ENCODE data around the gene DOCK6.

DOCK6 gene

DNA sequence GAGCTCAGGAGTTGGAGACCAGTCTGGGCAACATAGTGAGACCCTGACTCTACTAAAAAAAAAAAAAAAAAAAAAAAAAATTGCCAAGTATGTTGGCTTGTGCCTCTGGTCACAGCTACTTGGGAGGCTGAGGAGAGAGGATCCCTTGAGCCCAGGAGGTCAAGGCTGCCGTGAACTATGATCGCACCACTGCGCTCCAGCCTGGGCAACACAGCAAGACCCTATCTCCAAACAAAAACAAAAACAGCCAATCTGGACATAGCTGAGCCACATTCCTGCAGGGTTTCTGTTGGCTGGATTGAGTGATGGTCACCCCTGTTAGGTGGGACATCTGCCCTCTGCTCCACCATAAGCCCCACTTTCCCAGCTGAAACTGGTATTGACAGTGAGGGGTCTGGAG, 36.5 kb downstream of the DOCK6 start:
- Histone ChIP-seq H3K36me3 (replicated peaks) (peaks cover 17% of the 10 kb centered on the region), H3K27ac (no peak overlapping the region), H3K4me3 (ENCODE audit: low read depth, low read length) (no peak overlapping the region), H3K27me3 (replicated peaks) (no peaks in the 10 kb centered on the region)
- TF ChIP-seq CTCF (IDR thresholded peaks at IDR 0.05; ENCODE audit: low read depth, low read length, missing control alignments): no peak
- DNase-seq: no peak
- in situ Hi-C loops (cut with HindIII; ENCODE audit: low pct_ligation_motif_present, low sequenced_read_pairs): no loop called here

DNA sequence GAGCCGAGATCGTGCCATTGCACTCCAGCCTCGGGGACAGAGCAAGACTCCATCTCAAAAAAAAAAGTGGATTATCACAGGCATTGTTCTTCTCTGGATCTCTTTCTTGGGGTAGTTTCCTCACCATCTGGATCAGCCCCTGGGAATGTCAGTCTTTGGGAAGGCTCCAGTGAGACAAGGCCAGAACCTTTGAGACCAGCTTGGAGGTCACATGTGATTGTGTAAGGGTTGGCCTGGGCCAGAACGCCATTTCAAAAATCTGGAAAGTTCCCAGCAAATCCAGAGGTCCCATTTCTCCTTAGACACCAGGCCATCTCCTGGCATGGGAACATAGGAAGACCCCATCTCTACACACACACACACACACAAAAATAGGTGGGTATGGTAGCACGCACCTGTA, 37.2 kb downstream of the DOCK6 start:
- H3K4me3 ChIP-seq (ENCODE audit: low read depth, low read length): no peak overlapping the region
- no peak for DNase-seq
- no peaks in the 10 kb centered on the region for H3K27me3 ChIP-seq (replicated peaks)
- in situ Hi-C loops (cut with HindIII; ENCODE audit: low pct_ligation_motif_present, low sequenced_read_pairs): no loop called here
- H3K27ac ChIP-seq: no peak overlapping the region
- TF ChIP-seq CTCF (IDR thresholded peaks at IDR 0.05; ENCODE audit: low read depth, low read length, missing control alignments): no peak
- peaks cover 17% of the 10 kb centered on the region for H3K36me3 ChIP-seq (replicated peaks)

DNA sequence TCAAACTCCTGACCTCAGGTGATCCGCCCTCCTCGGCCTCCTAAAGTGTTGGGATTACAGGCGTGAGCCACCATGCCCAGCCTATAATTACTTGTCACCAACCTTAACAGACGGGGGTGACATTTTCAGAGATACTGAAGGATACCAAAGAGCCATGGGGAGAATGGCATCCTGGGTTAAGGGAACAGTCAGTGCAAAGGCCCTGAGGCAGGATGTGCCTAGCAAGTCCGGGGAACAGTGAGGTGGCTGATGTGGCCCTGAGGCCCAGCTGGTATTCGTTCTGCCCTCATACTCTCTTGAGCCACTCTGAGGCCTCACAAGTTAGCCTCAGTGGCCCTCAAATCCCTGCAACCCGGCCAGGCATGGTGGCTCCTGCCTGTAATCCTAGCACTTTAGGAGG, 37.9 kb downstream of the DOCK6 start:
- no peak overlapping the region for H3K4me3 ChIP-seq (ENCODE audit: low read depth, low read length)
- H3K36me3 ChIP-seq (replicated peaks): peaks cover 17% of the 10 kb centered on the region
- no peaks in the 10 kb centered on the region for H3K27me3 ChIP-seq (replicated peaks)
- in situ Hi-C loops (cut with HindIII; ENCODE audit: low pct_ligation_motif_present, low sequenced_read_pairs): no loop called here
- TF ChIP-seq CTCF (IDR thresholded peaks at IDR 0.05; ENCODE audit: low read depth, low read length, missing control alignments): no peak
- H3K27ac ChIP-seq: no peak overlapping the region
- no peak for DNase-seq

DNA sequence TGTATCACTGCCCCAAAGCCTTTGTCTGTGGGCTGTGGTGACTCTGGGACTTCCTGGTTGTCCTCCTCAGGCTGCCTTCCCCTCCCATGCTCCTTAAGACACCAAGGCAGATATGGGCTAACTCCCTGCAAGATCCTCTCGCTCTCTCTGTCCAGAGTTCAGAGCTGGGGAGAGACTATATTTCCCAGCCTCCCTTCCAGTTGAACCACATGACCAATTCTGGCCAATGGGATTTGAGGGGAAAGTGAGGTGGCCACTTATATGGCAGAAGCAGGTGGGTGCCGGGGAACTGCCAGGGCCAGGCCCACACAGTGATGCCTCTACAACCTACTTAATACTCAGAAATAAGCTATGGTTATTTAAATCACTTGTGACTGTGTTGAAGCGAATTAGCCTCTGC, 39.1 kb downstream of the DOCK6 start:
- no peak for TF ChIP-seq CTCF (IDR thresholded peaks at IDR 0.05; ENCODE audit: low read depth, low read length, missing control alignments)
- in situ Hi-C loops (cut with HindIII; ENCODE audit: low pct_ligation_motif_present, low sequenced_read_pairs): no loop called here
- no peak overlapping the region for H3K27ac ChIP-seq
- no peaks in the 10 kb centered on the region for H3K27me3 ChIP-seq (replicated peaks)
- no peak for DNase-seq
- H3K4me3 ChIP-seq (ENCODE audit: low read depth, low read length): no peak overlapping the region
- H3K36me3 ChIP-seq (replicated peaks): peaks cover 17% of the 10 kb centered on the region

DNA sequence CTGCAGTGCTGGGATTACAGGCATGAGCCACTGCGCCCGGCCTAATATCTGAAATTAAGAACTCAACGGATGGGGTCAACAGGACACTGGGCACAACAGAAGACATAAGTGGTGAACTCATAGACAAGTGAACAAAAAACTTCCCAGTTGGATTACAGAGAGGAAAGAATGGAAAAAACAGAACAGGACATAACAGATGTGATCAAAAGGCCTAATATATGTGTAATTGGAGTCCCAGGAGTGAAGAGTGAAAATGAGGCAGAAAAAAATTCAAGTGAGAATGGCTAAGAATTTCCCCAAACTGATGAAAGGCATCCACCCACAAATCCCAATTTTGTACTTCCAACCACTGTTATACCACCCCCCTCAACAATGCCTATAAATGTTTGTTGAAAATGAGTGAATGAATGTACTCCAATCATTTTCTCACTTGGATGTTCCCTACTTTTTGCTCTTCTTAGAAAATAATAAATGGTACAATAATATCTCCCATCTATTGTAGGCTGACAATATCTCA, 41.2 kb downstream of the DOCK6 start:
- peaks cover 14% of the 10 kb centered on the region for H3K36me3 ChIP-seq (replicated peaks)
- no peak overlapping the region for H3K4me3 ChIP-seq (ENCODE audit: low read depth, low read length)
- in situ Hi-C loops (cut with HindIII; ENCODE audit: low pct_ligation_motif_present, low sequenced_read_pairs): no loop called here

More for the DNA sequence above, 41.2 kb downstream of the DOCK6 start:
- no peak overlapping the region for H3K27ac ChIP-seq
- H3K27me3 ChIP-seq (replicated peaks): no peaks in the 10 kb centered on the region
- DNase-seq: no peak
- no peak for TF ChIP-seq CTCF (IDR thresholded peaks at IDR 0.05; ENCODE audit: low read depth, low read length, missing control alignments)

Measured in brain microvascular endothelial cell (primary cell).